Activated effector memory CD4-positive, alpha-beta T cell treated with anti-CD3 and anti-CD28 coated beads, Interleukin-2, amount 50 U/mL, for 16 hours (primary cell): ENCODE data around the gene NTF4.
A peak's percentile ranks its signal among the peaks of the same experiment; 100 is the strongest.
"Not testable (repeated sequence)": the region's sequence is repeated elsewhere in the genome, so short reads cannot be mapped to it uniquely, and the experiment has no call there.

Experiments
- DNase-seq: peaks from one replicate; pipeline ENCODE4 v3.0.0-alpha.2; 2020

Gene NTF4

GRCh38 chr19:49056101-49056901 lies 8.3 kb downstream of the NTF4 start:
- peak; percentile 85 for DNase-seq

- DNase-seq = not testable (repeated sequence)
Measured at GRCh38 chr19:49050376-49051033, 14.1 kb downstream of the NTF4 start.

- DNase-seq = not testable (repeated sequence)
Measured at GRCh38 chr19:49049834-49050233, 14.8 kb downstream of the NTF4 start.

GRCh38 chr19:49049011-49049410 lies 15.6 kb downstream of the NTF4 start, which contains the start of gene CGB8:
CGB8 (minus strand) TSS chr19:49049111; CDS start chr19:49048739, 372 bp downstream.
- DNase-seq = not testable (repeated sequence)

GRCh38 chr19:49043548-49043947 lies 21.1 kb downstream of the NTF4 start, which contains the start of gene CGB5:
CGB5 (plus strand) TSS chr19:49043848; CDS start chr19:49044210, 362 bp downstream.
- DNase-seq = not testable (repeated sequence)

GRCh38 chr19:49042666-49043065 lies 22.0 kb downstream of the NTF4 start:
- DNase-seq = not testable (repeated sequence)

- DNase-seq = no peak
Measured at GRCh38 chr19:49042177-49042576, 22.4 kb downstream of the NTF4 start.

- not testable (repeated sequence) for DNase-seq
Measured at GRCh38 chr19:49039736-49040135, 24.9 kb downstream of the NTF4 start.

GRCh38 chr19:49038557-49039276 lies 25.9 kb downstream of the NTF4 start:
- DNase-seq = not testable (repeated sequence)

GRCh38 chr19:49038111-49038510 lies 26.5 kb downstream of the NTF4 start:
- not testable (repeated sequence) for DNase-seq

- DNase-seq = peak; percentile 72
Measured at GRCh38 chr19:49036815-49037214, 27.8 kb downstream of the NTF4 start, which contains the start of gene CGB1. CGB1 (minus strand) TSS chr19:49036895; CDS start chr19:49036711, 184 bp downstream.

GRCh38 chr19:49031642-49032301 lies 32.8 kb downstream of the NTF4 start, which contains the start of gene CGB2:
CGB2 (plus strand) TSS chr19:49031890; CDS start chr19:49032096, 206 bp downstream.
- peak; percentile 80 for DNase-seq

- DNase-seq = not testable (repeated sequence)
Measured at GRCh38 chr19:49030323-49030722, 34.3 kb downstream of the NTF4 start.

- not testable (repeated sequence) for DNase-seq
Measured at GRCh38 chr19:49029749-49030148, 34.9 kb downstream of the NTF4 start.

- not testable (repeated sequence) for DNase-seq
Measured at GRCh38 chr19:49028686-49029085, 35.9 kb downstream of the NTF4 start.

- DNase-seq = not testable (repeated sequence)
Measured at GRCh38 chr19:49025599-49025998, 39.0 kb downstream of the NTF4 start.

- not testable (repeated sequence) for DNase-seq
Measured at GRCh38 chr19:49025088-49025487, 39.5 kb downstream of the NTF4 start.

- DNase-seq = not testable (repeated sequence)
Measured at GRCh38 chr19:49024233-49024632, 40.4 kb downstream of the NTF4 start, which contains the start of gene CGB3. CGB3 (minus strand) TSS chr19:49024333; CDS start chr19:49023971, 362 bp downstream.

- no peak for DNase-seq
Measured at GRCh38 chr19:49022116-49022515, 42.5 kb downstream of the NTF4 start.

GRCh38 chr19:49020931-49021895 lies 43.4 kb downstream of the NTF4 start:
- no peak for DNase-seq

GRCh38 chr19:49020342-49020741 lies 44.3 kb downstream of the NTF4 start:
- DNase-seq = no peak
